CD4-positive, alpha-beta T cell (primary cell): Measurements from ENCODE around the gene LSM11. TPM values are rescaled to one million over a fixed set of nuclear protein-coding genes. Genes with fewer than 3 reads are reported as not detected.
A peak's percentile ranks its signal among the peaks of the same experiment; 100 is the strongest.

Experiments used
- ATAC-seq: fragments of 200-7000 bp; cut with Tn5 transposase; one replicate; pipeline ENCODE4 v1.10.0; 2022; ENCODE audit warnings: mild to moderate bottlenecking; ENCODE audit not compliant: poor library complexity
- CTCF ChIA-PET: fragments of 350-600 bp; sonication (Branson Sonifier 250); formaldehyde crosslinking; loops from one replicate; lab custom pipeline; 2021; ENCODE audit warnings: antibody characterized with exemption, inconsistent platforms; lab: Charles Lee
- POLR2A ChIA-PET: fragments of 350-600 bp; sonication (Branson Sonifier 250); formaldehyde crosslinking; loops from one replicate; lab custom pipeline; 2021; ENCODE audit warnings: antibody characterized with exemption, inconsistent platforms; lab: Charles Lee
- DNase-seq, 14 experiments: peaks; one replicate each; pipeline ENCODE4 v3.0.0-alpha.2; 2013 to 2020; ENCODE audit warnings: mixed read lengths in 2 of 14
- H3K27ac ChIP-seq, 2 donors: one replicate each; pipeline versions ENCODE4 v1.5.1 to v1.7.0; 2013; ENCODE audit warnings: low read length in 2 of 2, low read depth in 1 of 2, mild to moderate bottlenecking in 1 of 2
- H3K27me3 ChIP-seq, 2 experiments: 1 replicate in 1 of 2; 2 replicates in 1 of 2; pipeline versions ENCODE4 v1.6.1 to v1.7.0; 2013; ENCODE audit warnings: low read length in 2 of 2, control low read depth in 1 of 2, mild to moderate bottlenecking in 1 of 2, moderate library complexity in 1 of 2; ENCODE audit not compliant: insufficient read depth in 2 of 2, control insufficient read depth in 1 of 2
- H3K36me3 ChIP-seq: one replicate; pipeline ENCODE4 v1.6.1; 2013; ENCODE audit warnings: low read length, control low read depth; ENCODE audit not compliant: insufficient read depth
- H3K4me1 ChIP-seq: one replicate; pipeline ENCODE4 v1.6.1; 2013; ENCODE audit warnings: low read length, control low read depth; ENCODE audit not compliant: insufficient read depth
- H3K4me3 ChIP-seq: one replicate; pipeline ENCODE4 v1.5.1; 2013; ENCODE audit warnings: mild to moderate bottlenecking, low read length, moderate library complexity
- H3K9me3 ChIP-seq, 2 experiments: 1 replicate in 1 of 2; 2 replicates in 1 of 2; pipeline versions ENCODE4 v1.6.1 to v1.7.0; 2013; ENCODE audit warnings: low read length in 2 of 2, mild to moderate bottlenecking in 2 of 2, control low read depth in 1 of 2, moderate library complexity in 1 of 2; ENCODE audit not compliant: control insufficient read depth in 1 of 2, insufficient read depth in 1 of 2
- H3K27ac Mint-ChIP-seq: one replicate; pipeline ENCODE4 v1.8.0; 2020; ENCODE audit warnings: mixed read lengths
- H3K27me3 Mint-ChIP-seq: one replicate; pipeline ENCODE4 v1.8.0; 2021; ENCODE audit warnings: mixed read lengths
- H3K36me3 Mint-ChIP-seq: one replicate; pipeline ENCODE4 v1.8.0; 2021; ENCODE audit warnings: low read depth, mixed read lengths
- H3K4me1 Mint-ChIP-seq: one replicate; pipeline ENCODE4 v1.8.0; 2021; ENCODE audit warnings: low read depth, mixed read lengths
- H3K4me3 Mint-ChIP-seq: one replicate; pipeline ENCODE4 v1.8.0; 2020; ENCODE audit warnings: mild to moderate bottlenecking, mixed read lengths
- H3K9me3 Mint-ChIP-seq: one replicate; pipeline ENCODE4 v1.8.0; 2020; ENCODE audit warnings: mixed read lengths
- CTCF ChIP-seq: fragments of 200-600 bp; IDR thresholded peaks from one replicate; pipeline ENCODE4 v1.8.0; 2022; ENCODE audit warnings: antibody characterized with exemption, mild to moderate bottlenecking
- intact Hi-C, 2 experiments: fragments of 100-400 bp; cut with DNase I in 1 of 2; cut with micrococcal nuclease in 1 of 2; formaldehyde crosslinking; loops; one replicate each; pipeline versions ENCODE4 v1.15.1 to v1.9.0; 2023 to 2025; cut with DNase I, micrococcal nuclease
- total RNA-seq, 174 experiments: library from RNA in 2 of 174; stranded (reverse) in 2 of 174; gene quantifications; one replicate each; pipeline ENCODE4 v1.2.3 and lab custom pipeline; 2021 to 2026

LSM11 gene
- total RNA-seq, 2 experiments from 2014 or later = 0.49 to 0.70 TPM

DNA sequence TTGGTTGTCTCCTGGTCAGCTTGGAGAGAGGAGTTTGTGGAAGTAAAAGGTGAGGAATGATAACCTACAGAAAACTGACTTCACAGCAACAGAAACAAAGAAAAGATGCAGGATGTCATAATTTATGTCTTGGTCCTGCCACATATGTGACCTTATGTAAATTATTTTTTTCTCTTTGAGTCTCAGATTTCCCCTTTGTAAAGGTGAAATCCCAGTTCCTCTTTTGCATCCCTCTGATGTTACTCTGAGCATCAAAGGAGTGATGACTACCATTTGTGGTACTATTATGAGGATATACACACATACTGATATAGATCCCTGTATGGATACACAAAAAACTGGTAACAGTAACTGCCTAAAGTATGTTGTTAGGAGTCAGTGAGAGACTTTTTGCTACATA is 13.7 kb upstream of the LSM11 start:
- no peak for TF ChIP-seq CTCF
- peak overlapping the region; percentile 52 for H3K4me3 Mint-ChIP-seq
- Histone ChIP-seq H3K27me3 (no peaks in the 10 kb centered on the region), H3K9me3 (no peaks in the 10 kb centered on the region), H3K4me1 (peaks cover 9% of the 10 kb centered on the region), H3K27ac (no peak overlapping the region), H3K36me3 (peaks cover 6% of the 10 kb centered on the region), H3K4me3 (no peak overlapping the region)
- intact Hi-C loops = loop anchor here (5.0 kb wide), 3 partner anchors 127 to 583 kb away; partner anchors contain the start of gene CLINT1 (in 1 of the 2)
- no peak overlapping the region for H3K27ac Mint-ChIP-seq
- H3K9me3 Mint-ChIP-seq = no peaks in the 10 kb centered on the region
- peak in 1 of 14 experiments; percentile 26 for DNase-seq
- ATAC-seq = no peak
- no peaks in the 10 kb centered on the region for H3K27me3 Mint-ChIP-seq
- H3K4me1 Mint-ChIP-seq = peaks cover 16% of the 10 kb centered on the region
- ChIA-PET CTCF (interaction anchor here (5.3 kb wide), 1 partner anchor 13 kb away, joined by 54 read pairs; the partner anchor contains the start of gene LSM11), POLR2A (interaction anchor here (0.6 kb wide), 1 partner anchor 162 kb away, joined by 3 read pairs; no protein-coding TSS in a partner anchor)
- peaks cover 23% of the 10 kb centered on the region for H3K36me3 Mint-ChIP-seq

GRCh38 chr5:157730900-157731271 is 12.6 kb upstream of the LSM11 start:
- TF ChIP-seq CTCF = no peak
- Mint-ChIP-seq H3K27me3 (no peaks in the 10 kb centered on the region), H3K27ac (peak overlapping the region; percentile 91), H3K4me1 (peaks cover 16% of the 10 kb centered on the region), H3K36me3 (peaks cover 30% of the 10 kb centered on the region), H3K4me3 (peak overlapping the region; percentile 94), H3K9me3 (no peaks in the 10 kb centered on the region)
- peak overlapping the region; percentile 90 for H3K4me3 ChIP-seq
- H3K27me3 ChIP-seq = no peaks in the 10 kb centered on the region
- ChIA-PET CTCF (interaction anchor here (1.0 to 5.3 kb wide), 3 partner anchors 12 to 79 kb away, joined by 3 to 54 read pairs (median 3); partner anchors contain the start of gene LSM11), POLR2A (interaction anchor here (0.6 to 2.5 kb wide), 6 partner anchors 12 to 588 kb away, joined by 3 to 28 read pairs (median 8); partner anchors contain the start of genes LSM11, MED7 and SOX30)
- ATAC-seq = no peak
- H3K9me3 ChIP-seq = no peaks in the 10 kb centered on the region
- intact Hi-C loops = loop anchor here (1.0 to 5.0 kb wide), 4 partner anchors 12 to 584 kb away; partner anchors contain the start of genes LSM11 (in 2 of the 2) and CLINT1 (in 1 of the 2)
- H3K4me1 ChIP-seq = peaks cover 9% of the 10 kb centered on the region
- no peak for DNase-seq
- peak overlapping the region; percentile 79 to 89 for H3K27ac ChIP-seq
- H3K36me3 ChIP-seq = peaks cover 14% of the 10 kb centered on the region

DNA sequence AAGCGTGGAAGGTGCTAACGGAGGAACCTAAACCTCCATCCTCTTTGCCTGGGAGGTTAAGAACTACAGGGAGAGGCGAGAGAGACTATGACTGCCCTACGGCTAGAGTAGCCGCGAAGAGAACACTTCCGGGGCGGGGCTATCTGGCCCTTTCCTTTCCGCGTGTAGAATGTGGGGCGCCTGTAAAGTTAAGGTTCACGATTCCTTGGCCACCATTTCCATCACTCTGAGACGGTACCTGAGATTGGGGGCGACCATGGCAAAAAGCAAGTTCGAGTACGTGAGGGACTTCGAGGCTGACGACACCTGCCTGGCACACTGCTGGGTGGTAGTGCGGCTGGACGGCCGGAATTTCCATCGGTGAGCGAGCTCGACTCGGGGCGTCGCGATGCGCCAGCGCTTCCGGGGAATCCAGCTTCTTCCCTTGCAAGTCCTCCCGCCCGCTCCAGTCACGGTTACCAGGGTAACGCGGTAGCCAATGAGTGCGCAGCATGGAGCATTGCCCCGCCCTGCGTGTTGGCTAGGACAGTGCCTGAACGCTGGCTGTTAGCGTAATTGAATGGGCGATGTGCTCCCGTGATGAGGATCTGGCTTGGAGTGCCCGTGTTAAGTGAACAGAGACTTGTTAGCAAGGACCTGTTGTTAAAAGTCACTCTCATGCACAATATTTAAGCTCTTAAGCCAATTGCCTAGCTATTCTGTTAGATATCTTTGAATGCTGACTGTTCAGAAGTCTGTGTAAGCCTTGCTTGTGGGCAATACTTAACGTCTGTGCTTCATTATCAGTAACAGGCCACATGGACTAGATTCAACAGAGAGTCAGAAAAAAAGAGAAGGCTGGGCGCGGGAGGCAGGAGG is 12.0 kb upstream of the LSM11 start, which contains the start of gene THG1L:
TSS of gene THG1L (plus strand) at position 149 of the 858 bp plus-strand sequence. CDS start at position 170, 21 bp downstream.
- Histone ChIP-seq H3K36me3 (peaks cover 16% of the 10 kb centered on the region), H3K4me1 (peaks cover 9% of the 10 kb centered on the region), H3K27ac (peak within 1 kb of the TSS; percentile 79 to 89), H3K4me3 (peak within 1 kb of the TSS; percentile 90), H3K9me3 (no peaks in the 10 kb centered on the region), H3K27me3 (no peaks in the 10 kb centered on the region)
- Mint-ChIP-seq H3K27me3 (no peaks in the 10 kb centered on the region), H3K4me3 (peak within 1 kb of the TSS; percentile 94), H3K4me1 (peaks cover 16% of the 10 kb centered on the region), H3K27ac (peak within 1 kb of the TSS; percentile 91), H3K36me3 (peaks cover 35% of the 10 kb centered on the region), H3K9me3 (no peaks in the 10 kb centered on the region)
- peak; percentile 94 to 99 (median 97) for DNase-seq
- intact Hi-C loops = loop anchor here (1.0 to 5.0 kb wide), 4 partner anchors 12 to 584 kb away; partner anchors contain the start of genes LSM11 (in 2 of the 2) and CLINT1 (in 1 of the 2)
- ATAC-seq = peak; percentile 97
- ChIA-PET CTCF (interaction anchor here (0.7 to 5.3 kb wide), 5 partner anchors 12 to 1380 kb away, joined by 3 to 54 read pairs (median 3); partner anchors contain the start of gene LSM11), POLR2A (interaction anchor here (1.3 to 2.5 kb wide), 5 partner anchors 11 to 589 kb away, joined by 3 to 28 read pairs (median 8); partner anchors contain the start of genes LSM11, MED7 and SOX30)
- no peak for TF ChIP-seq CTCF
